H4 (cell line): ENCODE results near the gene PINK1. TPM values are rescaled to one million over a fixed set of nuclear protein-coding genes. Genes with fewer than 3 reads are reported as not detected.

Source experiments
- total RNA-seq: library from RNA; depleted of rRNA; stranded (reverse); fragments of >200 nt; shearing (Covaris generic); gene quantifications from 2 replicates; pipeline ENCODE4 v1.2.3, GENCODE V29; 2014; rRNA removed

Gene PINK1
- total RNA-seq, 1 experiment from 2014 or later, result 29.6 TPM

Other genes with a start within 250 kb of the PINK1 start
- 3.6 and 4.0 TPM in 2 replicates for gene CAMK2N1, start 147.2 kb upstream of the PINK1 start, total RNA-seq
- gene MUL1, start 125.3 kb upstream of the PINK1 start, total RNA-seq, result 30.2 and 38.0 TPM in 2 replicates
- gene FAM43B, start 80.9 kb upstream of the PINK1 start, total RNA-seq, result 0.04 TPM in 1 of 2 replicates, not detected in the other
- gene CDA, start 44.4 kb upstream of the PINK1 start, total RNA-seq, result not detected in 2 replicates
- gene DDOST, start 27.9 kb downstream of the PINK1 start, total RNA-seq, result 454 and 493 TPM in 2 replicates
- 0.10 TPM in 1 of 2 replicates, not detected in the other for gene KIF17, start 84.5 kb downstream of the PINK1 start, total RNA-seq
- 0.56 and 0.97 TPM in 2 replicates for gene SH2D5, start 99.2 kb downstream of the PINK1 start, total RNA-seq
- gene HP1BP3, start 153.8 kb downstream of the PINK1 start, total RNA-seq, result 112 and 163 TPM in 2 replicates